ENCODE measurements around the gene HMGB1. TPM values are rescaled to one million over a fixed set of nuclear protein-coding genes. Genes with fewer than 3 reads are reported as not detected.
A peak's percentile ranks its signal among the peaks of the same experiment; 100 is the strongest.

The HMGB1 gene
- total RNA-seq, 1 experiment from 2014 or later, result 667 TPM

DNA sequence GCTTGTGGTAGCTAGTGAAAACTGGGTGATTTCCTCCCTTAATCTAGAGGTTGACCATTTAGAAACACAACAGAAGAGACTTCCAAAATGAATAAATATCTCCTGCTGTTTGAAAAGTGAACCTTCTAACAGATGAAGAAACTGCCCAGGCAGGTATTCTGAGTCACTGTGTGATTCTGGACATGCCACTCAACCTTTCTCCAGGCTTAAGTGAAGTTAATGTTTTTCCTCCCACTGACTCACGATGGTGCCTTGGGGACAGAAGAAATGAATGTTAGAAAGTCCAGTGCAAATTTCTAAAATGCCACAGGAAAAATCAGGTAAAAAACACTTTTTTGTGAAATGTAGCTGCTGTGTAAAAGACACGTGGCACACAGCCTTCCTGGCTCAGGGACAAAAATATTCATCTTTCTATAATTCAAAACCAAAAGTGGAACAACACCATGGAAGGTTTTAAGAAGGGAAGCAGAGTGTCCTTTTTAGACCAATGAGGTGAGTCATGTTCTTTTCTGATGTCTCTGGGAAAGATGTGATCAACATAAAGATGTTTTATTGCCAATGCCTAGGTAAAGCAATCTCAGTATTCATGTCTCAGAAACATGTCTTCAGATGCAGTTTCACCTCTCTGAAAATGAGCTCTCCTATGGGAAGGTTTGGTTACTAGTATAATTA is 34.3 kb downstream of the HMGB1 start:
- peak; percentile 59 for DNase-seq (ENCODE audit: low read depth)

DNA sequence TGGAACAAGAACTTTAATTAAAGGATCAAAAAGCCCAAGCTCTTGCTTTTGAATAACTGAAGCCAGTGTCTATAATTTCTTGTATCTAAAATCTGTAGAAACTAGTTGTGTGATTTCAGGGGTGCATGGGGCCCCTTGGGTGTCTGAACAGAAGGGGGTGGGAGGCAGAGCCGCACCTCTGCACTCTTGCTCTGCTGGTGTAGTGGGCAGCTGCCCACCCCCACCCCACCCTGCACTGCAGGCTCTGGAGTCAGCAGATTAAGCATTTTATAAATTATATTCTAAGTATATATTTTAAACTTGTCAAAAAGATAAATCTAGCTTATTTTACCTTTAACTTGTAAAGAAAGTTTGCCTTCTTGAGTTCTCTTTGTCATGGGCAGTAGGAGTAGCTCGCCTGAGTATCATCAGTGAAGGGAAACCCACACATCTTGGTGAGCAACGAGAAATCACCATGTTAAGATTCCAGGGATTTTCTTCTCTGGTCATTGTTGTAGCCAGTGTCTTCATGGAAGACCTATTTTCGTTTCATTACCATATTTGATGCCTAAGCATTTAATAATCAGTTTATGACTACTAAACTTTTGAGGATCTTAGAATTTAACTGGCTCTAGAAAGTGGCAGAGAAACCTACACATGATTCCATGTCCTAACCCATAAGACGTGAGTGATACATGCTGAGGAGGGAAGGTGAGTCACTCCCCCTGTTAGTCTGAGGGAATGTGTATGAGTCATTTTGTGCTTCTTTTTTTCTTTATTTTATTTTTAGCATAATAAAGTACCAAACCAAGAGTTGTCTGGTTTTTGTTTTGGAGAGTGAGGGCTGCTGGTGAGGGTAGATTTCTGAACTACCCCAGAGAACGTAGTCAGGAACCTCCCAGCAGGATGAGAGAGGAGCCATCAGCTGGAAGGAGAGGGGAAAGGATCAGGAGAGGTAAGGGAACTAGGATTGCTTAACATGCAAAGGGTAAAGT is 35.7 kb downstream of the HMGB1 start:
- peak; percentile 92 for DNase-seq (ENCODE audit: low read depth)

DNA sequence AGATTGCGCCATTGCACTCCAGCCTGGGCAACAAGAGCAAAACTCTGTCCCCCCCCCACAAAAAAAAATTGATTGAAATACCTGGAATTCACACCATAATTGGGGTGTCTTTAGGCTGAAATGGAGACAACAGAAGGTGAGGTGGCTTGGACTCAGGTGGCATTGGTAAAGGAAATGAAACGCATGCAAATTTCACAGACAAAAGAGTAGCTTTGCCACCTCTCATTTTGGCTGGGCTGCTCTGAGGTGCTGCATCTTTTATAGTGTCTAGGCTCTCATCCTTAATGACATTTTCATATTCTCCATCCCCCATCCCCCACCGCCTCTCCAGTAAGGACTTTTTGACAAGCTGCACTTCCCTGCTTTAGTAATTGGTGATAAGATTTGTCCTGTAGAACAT is 36.5 kb downstream of the HMGB1 start:
- no peak for DNase-seq (ENCODE audit: low read depth)

- no peak for DNase-seq (ENCODE audit: low read depth)
Observed at GRCh38 chr13:30423891-30424290, 41.8 kb downstream of the HMGB1 start.

- DNase-seq (ENCODE audit: low read depth), result peak; percentile 51
Observed at GRCh38 chr13:30422054-30422839, 43.5 kb downstream of the HMGB1 start, which contains the start of gene UBE2L5. UBE2L5 (plus strand) TSS chr13:30422493; CDS start chr13:30427991, 5,498 bp downstream.

DNA sequence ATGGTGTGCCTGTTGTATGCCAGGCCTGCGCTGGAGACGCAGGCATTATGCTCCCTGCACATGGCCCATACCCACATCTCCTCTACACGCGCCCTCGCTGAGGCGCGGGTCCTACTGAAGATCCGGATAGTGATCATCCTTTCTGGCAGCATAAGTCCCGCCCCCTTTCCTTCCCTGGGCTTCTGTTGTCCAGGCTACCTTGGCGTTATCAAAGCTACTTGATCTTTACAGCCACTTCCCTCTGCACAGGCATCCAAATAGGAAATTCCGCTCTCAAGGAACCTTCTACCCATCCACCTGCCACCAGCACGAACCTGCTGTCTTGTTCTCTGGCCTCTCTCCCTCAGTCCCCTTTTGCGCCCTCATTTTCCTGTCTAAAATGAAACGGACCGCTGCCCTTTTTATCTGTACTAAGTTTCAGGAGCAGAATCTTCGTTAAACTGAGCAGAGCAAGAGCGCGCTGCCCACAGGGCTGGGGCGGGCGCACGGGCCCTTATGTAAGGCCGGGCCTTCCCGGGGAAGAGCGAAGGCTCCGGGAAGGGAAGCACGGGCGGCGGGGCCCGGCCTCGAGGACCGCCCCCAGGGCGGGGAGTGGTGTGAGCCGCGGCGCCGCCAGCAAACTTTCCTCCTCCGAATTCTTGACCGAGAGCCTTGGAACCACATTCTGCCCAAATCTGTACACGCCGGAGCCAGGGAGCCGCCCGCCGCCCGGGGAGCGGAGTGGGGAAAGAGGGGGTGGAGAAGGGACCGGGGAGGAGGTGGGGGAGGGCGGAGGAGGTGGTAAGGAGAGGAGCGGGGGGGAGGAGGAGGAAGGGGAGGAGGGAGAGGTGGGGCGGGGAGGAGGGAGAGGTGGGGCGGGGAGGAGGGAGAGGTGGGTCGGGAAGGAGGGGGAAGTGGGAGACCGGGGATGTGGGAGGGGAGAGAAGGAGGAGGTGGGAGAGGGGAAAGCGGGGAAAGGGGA is 44.4 kb downstream of the HMGB1 start:
- DNase-seq (ENCODE audit: low read depth), result peak; percentile 72

- no peak for DNase-seq (ENCODE audit: low read depth)
Observed at GRCh38 chr13:30418717-30419459, 46.8 kb downstream of the HMGB1 start.

DNA sequence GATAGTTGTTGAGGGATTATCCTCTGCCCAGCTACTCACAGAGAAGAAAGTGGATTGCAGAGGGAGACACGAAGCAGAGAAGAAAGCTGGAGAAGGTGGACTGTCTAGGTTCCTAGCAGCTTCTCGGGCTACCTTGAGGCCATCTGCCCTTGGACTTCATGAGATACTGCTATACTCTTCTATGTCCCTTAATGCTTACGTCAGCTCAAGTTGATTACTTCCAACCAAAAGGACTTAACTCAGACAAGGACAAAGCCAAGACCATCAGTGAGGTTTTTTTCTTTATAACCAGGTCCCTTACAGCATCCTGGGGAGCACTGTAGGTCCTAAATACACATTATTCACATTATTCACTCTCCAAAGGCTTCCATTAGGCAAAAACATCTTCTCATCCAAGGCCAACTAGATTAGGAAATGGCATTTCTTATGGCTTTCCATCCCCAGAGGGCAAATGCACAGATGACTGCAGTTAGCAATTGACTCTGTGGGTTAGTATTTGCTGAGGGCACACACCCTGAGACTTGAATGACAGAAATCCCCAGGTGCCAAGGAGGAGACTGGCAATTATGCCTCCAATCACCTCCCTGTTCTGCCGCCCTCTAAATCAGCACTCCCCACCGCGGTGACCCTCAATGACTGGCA is 47.5 kb downstream of the HMGB1 start:
- no peak for DNase-seq (ENCODE audit: low read depth)

- no peak for DNase-seq (ENCODE audit: low read depth)
Observed at GRCh38 chr13:30416471-30416870, 49.3 kb downstream of the HMGB1 start.

DNA sequence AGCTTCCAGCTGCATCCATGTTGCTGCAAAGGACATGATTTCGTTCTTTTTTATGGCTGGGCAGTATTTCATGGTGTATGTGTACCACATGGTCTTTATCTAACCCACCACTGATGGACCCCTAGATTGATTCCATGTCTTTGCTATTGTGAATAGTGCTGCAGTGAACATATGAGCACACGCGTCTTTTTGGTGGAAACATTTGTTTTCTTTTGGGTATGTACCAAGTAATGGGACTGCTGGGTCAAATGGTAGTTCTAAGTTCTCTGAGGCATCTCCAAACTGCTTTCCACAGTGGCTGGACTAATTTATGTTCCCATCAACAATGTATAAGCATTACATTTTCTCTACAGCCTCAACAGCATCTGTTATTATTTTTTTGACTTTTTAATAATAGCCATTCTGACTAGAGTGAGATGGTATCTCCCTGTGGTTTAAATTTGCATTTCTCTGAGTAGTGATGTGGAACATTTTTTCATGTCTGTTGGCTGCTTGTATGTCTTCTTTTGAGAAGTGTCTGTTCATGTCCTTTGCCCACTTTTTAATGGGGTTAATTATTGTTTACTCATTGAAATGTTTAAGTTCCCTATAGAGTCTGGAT is 50.2 kb downstream of the HMGB1 start:
- DNase-seq (ENCODE audit: low read depth), result no peak

GRCh38 chr13:30413842-30414241 is 51.9 kb downstream of the HMGB1 start:
- DNase-seq (ENCODE audit: low read depth), result no peak

GRCh38 chr13:30412346-30412745 is 53.4 kb downstream of the HMGB1 start:
- no peak for DNase-seq (ENCODE audit: low read depth)

DNA sequence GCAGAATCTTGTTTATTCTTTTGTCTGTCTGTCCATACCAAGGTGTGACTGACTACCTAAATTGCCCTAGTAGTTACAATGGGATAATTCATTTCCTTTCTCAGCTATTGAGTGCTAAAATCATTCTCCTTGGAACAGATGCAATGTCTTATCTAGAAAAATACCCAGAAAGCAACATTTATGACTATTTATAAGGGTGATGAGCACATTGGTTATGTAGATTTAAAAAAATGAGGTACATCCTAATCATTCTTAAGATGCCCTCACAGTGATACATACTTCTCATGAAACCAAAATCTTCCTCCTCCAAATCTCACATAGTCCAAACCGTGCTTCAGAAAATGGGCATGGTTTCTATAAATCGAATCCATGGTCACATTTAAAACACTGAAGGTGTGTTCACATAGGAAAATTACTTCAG is 55.0 kb downstream of the HMGB1 start:
- DNase-seq (ENCODE audit: low read depth), result no peak

- DNase-seq (ENCODE audit: low read depth), result peak; percentile 72
Observed at GRCh38 chr13:30409886-30410704, 55.6 kb downstream of the HMGB1 start.

GRCh38 chr13:30408319-30409101 is 57.2 kb downstream of the HMGB1 start:
- DNase-seq (ENCODE audit: low read depth), result no peak

DNA sequence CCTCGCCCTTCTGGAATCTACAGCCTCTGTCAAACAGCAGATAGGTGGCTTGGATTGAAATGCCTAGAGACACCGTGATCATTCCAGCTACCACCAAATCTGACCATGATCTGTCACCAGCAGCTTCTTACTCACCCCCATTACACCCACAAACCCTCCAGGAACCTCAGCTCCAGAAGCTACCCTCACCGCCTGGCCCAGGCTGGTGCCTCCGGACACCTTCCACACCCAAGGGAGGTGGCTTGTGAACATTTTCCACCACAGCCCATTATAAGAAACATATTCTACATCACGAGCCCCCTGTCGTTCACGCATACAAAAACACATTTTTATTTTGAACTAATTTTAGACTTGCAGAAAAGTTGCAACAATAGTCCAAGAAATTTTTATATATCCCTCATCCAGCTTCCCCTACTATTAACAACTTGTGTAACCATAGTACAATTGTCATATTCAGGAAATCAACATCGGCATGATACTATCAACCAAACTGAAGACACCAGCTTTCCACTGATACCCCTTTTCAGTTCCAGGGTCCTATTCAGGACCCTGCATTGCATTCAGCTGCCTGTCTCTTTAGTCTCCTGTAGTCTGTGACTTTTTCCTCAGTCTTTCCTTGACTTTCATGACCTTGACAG is 58.8 kb downstream of the HMGB1 start:
- no peak for DNase-seq (ENCODE audit: low read depth)

Data from HT1080 (cell line).